ENCODE data around the gene EHBP1L1.

The EHBP1L1 gene

GRCh38 chr11:65575568-65576231, at the start of gene EHBP1L1:
EHBP1L1 (plus strand) TSS chr11:65576053; CDS start chr11:65576303, 250 bp downstream.
- DNase-seq = peak; percentile 88

DNA sequence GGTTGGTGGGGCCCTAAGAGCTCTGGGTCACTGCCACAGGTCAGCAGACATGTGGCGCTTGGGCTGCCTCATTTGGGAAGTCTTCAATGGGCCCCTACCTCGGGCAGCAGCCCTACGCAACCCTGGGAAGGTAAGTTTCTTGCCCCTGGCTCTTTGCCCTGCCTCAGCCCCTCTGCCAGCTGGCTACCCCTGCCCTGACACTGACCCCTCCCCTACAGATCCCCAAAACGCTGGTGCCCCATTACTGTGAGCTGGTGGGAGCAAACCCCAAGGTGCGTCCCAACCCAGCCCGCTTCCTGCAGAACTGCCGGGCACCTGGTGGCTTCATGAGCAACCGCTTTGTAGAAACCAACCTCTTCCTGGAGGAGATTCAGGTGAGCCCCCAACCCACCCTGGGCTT, 49.1 kb upstream of the EHBP1L1 start:
- no peak for DNase-seq

- no peak for DNase-seq
Observed at GRCh38 chr11:65528819-65529350, 47.0 kb upstream of the EHBP1L1 start.

- DNase-seq = no peak
Observed at GRCh38 chr11:65529475-65530156, 46.2 kb upstream of the EHBP1L1 start.

DNA sequence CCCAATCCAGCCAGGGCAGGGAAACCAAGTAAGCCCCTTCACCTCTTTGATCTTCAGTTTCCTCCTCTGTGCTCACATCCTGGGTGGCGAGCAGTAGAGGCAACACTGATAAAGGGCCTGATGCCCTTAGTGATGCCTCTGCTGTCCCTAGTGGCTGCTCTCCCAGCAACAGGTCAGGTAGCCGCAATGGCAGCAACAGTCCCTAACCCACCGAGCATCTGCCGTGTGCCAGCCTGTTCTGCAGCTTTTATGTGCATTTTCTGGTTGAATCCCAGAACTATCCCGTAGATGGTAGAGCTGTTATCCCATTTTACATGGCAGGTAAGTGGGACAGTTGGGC, 45.7 kb upstream of the EHBP1L1 start:
- DNase-seq = no peak

- DNase-seq = no peak
Observed at GRCh38 chr11:65532388-65533064, 43.3 kb upstream of the EHBP1L1 start.

DNA sequence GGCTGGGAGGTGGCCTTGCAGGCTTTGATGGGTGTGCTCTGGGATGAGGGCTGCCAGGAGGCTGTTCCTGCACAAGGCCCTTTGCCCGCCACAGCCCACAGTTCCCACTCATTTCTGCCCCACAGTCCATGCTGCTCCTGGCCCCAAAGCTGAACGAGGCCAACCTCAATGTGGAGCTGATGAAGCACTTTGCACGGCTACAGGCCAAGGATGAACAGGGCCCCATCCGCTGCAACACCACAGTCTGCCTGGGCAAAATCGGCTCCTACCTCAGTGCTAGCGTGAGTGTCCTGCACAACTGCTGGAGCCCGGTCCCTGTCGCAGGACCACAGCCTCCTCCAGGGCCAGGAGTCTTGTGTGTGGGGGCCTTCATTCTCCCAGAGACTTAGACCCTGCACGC, 40.8 kb upstream of the EHBP1L1 start:
- DNase-seq = no peak

- DNase-seq = no peak
Observed at GRCh38 chr11:65536412-65537295, 39.2 kb upstream of the EHBP1L1 start.

DNA sequence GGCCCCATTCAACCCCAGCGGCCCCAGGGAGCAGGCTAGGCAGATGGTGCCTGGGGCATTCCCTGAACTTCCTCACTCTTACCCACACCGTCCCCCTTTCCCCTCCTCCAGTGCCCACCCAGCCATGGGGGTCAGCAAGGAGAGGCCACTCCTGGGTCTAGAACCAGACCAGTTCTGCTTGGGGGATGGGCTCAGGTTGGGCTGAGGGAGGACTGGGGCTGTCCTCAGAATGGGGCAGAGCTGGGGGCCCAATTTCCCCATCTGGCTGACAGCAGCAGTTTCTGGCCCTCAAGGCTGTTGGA, 38.6 kb upstream of the EHBP1L1 start:
- DNase-seq = no peak

- no peak for DNase-seq
Observed at GRCh38 chr11:65537620-65538231, 38.1 kb upstream of the EHBP1L1 start.

GRCh38 chr11:65538232-65538914, 37.5 kb upstream of the EHBP1L1 start:
- no peak for DNase-seq

DNA sequence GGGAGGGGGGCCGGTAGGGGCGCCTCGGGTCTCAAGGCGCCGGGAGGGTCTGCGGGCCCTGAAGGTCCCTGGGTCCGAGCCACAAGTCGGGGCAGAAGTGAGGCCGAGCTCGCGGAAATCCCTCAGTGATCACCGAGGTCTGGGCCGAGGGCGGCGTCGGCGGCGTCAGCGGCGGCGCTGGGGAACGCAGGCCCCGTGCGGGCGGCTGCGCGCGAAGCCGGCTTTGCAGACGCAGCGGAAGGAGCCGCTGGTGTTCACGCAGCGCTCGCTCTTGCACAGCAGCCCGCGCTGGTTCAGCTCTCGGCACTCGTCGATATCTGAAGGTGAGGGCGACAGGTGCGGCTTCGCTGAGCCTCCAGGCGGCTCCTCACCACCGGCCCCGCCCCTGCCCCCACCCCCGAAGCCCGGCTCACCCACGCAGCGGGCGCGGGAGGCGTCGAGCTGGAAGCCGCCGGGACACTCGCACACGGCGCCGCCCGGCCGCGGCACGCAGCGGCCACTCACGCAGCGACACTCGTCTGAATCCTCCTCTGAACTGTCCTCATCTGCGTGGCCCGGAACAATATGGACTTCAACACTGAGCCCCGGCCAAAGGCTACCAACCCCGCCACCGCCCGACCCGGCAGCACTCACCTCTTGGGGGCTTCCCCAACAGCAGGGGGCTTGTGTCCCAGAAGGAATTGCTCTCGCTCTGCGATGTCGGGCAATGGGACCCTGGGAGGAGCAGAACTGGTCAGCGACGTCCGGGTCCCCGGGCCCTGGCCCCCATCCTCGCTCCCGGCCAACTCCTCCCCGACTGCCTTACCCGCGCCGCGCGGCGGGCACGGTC, 36.7 kb upstream of the EHBP1L1 start:
- no peak for DNase-seq

DNA sequence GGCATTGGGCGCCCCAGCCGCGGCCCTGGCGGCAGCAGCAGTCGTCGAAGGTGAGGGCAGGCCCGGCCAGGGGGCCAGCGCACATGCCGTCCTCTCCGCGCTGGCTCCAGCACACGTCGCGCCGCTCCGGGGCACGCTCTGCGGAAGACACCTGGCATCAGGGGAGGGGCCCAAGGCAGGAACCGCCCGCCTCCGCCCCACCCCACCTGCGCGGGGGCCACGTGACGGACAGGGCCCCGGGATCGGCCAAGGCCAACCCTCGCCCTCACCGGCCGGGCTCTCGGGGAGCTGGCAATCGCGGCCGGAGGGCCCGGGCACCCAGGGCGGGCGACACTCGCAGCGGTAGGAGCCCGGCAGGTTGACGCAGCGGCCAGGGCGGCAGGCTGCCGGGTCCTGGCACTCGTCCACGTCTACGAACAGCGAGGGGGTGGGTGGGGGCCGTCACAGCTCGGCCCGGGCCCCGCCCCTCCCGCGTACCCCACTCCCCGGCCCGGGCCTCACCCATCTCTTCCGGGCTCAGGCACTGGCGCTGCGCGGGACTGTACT, 36.0 kb upstream of the EHBP1L1 start:
- peak; percentile 81 for DNase-seq

- DNase-seq = peak; percentile 94
Observed at GRCh38 chr11:65540290-65541092, 35.4 kb upstream of the EHBP1L1 start.

DNA sequence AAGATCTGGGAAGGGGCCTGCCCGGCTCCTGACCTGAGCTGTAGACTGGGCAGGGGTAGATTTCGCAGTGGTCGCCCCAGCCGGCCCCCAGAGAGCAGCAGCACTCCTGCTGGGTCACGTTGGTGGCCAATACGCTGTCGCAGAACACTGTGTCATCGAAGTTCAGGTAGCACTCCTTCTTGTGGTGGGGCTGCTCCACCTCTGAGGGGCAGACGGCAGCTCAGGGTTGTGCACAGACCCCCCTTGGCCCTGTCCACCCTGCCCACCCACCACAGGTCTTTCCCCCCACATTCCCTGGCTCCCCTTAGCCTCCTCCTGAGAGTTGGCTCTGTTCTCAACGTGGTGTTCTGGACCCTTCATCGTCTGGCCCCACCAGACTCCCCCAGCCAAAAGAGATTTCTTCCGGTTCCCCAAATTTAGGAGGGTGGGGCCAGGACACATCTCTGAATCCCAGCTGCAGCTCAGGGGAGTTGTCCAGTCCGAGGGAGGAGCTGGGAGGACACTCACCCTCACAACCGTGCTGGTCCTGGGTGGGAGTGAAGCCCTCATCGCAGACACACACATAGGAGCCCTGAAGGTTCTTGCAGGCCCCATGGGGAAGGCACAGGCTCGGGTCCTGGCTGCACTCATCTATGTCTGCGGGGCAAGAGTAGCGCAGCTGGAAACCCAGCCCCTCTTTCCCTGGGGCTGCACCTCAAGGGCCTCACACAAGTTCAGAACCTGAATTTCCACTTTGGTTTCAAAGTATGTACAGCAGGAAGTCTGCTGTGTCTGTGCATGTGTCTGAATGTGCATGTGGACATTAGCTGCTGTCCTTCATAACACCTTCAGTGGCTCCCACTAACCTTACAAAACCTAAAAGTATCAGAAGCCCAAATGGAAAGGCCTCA, 34.5 kb upstream of the EHBP1L1 start:
- DNase-seq = no peak

- no peak for DNase-seq
Observed at GRCh38 chr11:65542738-65543390, 33.0 kb upstream of the EHBP1L1 start.

DNA sequence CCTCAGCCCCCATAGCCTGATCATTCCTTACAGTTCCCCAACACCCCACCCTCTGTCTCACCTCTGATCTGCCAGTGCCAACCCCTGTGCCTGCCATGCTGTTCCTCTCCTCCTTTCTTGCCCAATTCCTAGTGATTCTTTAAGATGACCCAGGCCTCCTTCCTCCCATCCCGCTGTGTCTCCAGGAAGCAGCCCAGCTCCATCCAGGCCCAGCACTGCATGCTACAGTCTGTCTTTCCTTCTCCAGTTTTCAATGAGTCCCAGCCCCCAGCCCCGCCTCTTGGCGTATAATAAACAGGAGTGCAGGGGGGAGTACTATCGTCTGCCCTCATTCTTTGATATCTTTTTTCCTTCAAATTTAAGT, 30.0 kb upstream of the EHBP1L1 start:
- no peak for DNase-seq

DNA sequence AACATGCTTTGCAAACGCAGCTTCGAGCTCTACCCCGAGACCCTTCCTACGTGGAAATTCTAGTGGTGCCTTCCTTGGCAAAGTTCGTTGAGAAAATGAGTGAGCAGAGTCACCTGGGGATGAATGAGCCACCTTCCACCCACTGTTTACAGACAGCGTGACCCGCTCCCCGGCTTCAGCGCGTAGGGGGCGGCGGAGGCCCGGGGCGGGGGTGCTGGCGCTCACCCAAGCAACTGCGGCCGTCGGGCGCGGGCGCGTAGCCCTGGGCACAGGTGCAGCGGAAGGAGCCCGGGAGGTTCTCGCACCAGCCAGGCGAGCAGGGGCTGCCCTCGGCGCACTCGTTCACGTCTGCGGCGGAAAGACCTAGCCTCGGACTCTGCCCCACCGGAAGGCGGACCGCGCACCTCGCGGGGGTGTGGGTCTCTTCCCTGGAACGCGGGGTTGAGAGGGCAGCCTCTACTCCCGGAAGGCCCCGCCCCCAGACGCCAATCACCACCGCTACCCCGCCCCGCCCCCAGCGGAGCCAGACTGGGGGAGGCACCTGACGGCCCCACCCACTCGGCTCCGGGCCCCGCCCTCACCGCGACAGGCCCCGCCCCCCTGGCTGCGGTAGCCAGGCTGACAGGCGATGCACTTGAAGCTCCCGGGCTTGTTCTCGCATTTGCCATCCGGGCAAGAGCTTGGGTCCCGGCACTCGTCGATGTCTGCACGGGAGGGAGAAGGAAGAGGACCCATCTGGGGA, 29.5 kb upstream of the EHBP1L1 start:
- DNase-seq = peak; percentile 93
